Activated CD4-positive, alpha-beta T cell treated with anti-CD3 and anti-CD28 coated beads for 4 hours (primary cell): ENCODE measurements around the gene ASPSCR1.

ENCODE experiments used
- DNase-seq, 2 donors: peaks; one replicate each; pipeline ENCODE4 v3.0.0-alpha.2; 2020

The ASPSCR1 gene

GRCh38 chr17:82013772-82014321, 36.4 kb downstream of the ASPSCR1 start:
- no peak for DNase-seq

GRCh38 chr17:82014432-82014831, 37.0 kb downstream of the ASPSCR1 start:
- DNase-seq, result no peak

DNA sequence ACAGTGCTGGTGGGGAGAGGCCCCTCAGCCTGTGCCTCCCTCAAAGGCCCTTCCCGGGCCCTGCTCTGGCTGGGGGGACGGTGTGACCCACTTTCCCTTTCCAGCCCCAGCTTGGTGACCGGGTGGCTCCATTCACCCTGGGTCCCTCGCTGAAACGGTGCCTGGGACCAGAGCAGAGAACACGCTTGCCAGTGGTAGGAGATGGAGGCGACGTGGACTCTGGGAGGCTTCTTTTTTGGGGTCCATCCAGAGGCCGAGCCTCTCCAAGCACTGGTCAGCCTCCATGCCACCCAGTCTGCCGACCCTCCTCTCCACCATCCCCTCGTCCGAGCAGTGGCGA, 37.5 kb downstream of the ASPSCR1 start:
- DNase-seq, result no peak

DNA sequence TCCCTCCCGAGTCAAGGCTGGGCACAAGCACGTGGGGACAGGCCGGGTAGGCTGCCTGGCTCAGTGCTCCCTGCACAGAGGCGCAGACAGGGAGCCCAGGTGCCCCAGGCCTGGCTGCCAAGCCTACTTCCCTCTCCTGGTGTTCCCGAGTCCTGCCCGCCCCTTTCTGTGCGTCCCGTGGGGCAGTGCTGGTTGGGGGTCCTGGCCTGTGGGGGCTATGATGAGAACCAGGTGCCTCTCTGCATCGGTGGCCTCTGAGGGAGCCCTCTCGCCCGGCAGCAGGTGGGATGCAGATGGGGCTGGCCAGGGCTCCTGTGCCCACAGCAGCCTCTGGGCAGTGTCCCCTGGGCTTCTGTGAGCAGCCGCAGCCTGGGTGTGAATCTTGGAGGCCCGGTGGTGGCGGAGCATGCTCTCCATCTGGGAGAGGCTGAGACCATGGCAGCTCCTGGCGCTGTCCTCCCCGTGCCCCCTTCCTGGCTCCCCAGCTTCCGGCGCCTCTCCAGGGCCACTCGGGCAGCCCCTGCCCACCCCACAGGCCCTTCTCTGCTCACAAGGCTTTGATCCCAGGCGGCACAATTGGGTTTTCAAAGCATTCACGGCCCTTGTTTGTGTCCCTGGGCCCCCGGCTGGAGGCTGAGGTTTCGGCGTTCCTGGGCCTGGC, 38.0 kb downstream of the ASPSCR1 start:
- no peak for DNase-seq

GRCh38 chr17:82016061-82016874, 38.8 kb downstream of the ASPSCR1 start:
- no peak for DNase-seq

DNA sequence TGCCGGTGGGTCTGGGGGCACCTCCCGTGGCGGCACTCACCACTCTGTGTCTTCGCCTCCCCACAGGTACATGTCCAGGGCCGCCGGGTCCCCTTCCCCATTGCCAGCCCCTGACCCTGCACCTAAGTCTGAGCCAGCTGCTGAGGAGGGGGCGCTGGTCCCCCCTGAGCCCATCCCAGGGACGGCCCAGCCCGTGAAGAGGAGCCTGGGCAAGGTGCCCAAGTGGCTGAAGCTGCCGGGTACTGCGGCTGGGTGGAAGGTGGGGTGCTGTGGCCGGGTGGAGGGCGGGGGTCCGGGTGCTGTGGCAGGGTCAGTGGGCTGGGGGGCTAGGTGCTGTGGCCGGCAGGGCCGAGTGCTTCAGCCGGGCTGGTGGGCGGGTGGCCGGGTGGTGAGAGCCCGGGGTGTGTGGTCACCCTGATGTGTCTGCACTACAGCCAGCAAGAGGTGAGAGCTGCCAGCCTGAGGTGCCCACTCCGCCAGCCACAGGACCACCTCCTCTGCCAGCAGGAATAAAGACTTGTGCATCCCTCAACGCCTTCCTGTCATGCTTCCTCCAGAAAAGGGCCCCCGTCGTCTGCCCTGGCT, 39.5 kb downstream of the ASPSCR1 start:
- DNase-seq, result no peak

DNA sequence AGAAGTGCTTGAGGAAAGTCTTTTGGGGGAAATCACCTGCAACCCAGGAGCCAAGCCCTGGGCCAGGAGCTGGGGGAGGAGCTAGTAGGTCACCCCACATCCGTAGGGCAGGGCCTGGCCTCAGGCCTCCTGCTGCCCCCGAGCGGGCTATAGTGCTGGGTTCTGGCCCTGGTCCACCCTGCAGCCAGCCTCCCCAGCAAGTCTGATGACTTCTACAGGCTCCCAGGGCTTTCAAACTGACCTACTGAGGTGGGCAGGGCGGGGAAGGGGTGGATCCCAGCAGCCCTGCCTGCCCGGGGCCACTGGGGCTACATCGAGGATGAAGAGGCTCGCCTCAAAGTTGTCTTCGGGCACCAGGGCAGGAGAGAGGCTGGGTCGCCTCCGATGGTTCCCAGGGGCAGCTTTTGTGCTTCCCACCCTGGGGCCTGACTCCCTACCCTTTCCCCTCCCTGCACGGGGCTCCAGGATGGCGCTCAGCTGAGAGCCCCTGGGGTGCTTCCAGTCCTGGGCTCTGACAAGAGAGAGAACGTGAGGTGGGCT, 40.3 kb downstream of the ASPSCR1 start:
- no peak for DNase-seq

DNA sequence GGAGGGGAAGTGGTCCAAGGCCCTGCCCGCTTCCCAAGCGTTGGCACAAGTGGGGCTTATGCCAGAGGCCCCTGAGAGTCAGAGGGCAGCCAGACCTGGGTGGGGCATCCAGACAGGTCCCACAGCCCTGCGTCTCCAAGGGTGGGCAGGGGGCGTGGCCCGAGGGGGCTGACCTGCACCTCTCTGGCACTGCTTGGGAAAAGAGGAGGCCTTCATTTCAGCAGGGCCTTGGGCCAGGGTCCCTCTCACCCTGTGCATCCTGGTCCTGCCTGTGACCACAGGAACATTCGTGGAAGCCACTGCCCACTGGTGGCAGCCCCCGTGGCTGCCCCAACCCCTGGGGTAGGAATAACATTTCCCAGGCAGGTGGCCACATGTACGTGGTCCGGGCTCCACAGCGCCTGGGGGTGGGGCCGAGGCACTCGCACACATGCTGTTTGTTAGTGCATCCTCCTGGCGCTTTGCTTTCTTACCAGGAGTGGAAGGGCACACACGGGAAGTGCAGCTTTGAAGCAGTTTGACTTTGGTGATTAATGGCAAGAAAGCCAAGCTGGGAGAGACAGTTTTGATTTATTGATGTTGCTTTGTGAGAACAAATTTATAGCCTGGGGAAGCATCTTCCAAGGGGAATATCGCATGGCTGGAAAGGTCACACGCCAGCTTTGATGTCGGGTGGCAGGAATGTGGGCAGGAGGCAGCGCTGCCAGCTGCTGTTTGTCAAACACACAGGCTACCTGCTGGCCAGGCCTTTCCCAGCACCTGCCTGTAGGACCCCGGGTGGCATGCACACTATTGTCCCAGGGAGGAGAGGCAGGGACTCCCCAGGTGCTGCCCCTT, 40.9 kb downstream of the ASPSCR1 start:
- DNase-seq, result no peak

GRCh38 chr17:82018989-82019689, 41.7 kb downstream of the ASPSCR1 start:
- DNase-seq, result no peak

- peak; percentile 57 to 59 for DNase-seq
Measured at GRCh38 chr17:82019690-82020571, 42.5 kb downstream of the ASPSCR1 start.

DNA sequence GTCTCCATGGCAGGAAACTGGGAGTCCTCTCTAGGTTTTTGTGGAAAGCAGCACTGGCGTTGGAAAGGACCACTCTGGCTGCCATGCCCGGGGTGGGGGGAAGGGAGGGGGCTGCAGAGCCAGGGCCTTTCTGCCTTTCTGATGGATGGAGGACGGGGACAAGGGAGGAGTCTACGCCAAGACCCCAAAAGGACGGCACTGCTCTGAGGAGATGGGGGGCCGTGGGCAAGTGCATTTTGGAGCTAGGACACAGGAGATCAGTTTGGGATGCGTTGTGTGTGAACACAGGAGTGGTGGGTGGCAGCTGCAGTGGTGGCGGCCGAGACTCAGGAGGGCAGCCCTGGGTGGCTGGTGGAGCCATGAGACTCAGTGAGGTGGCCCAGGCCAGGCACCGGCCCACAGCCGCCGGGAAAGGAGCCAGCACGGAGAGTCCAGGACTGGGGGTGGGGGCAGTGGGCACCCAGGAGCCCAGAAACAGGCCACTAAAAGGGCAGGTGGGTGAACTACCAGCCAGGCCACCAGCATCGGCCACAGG, 43.2 kb downstream of the ASPSCR1 start:
- DNase-seq, result no peak

GRCh38 chr17:82021107-82021899, 43.9 kb downstream of the ASPSCR1 start:
- peak; percentile 58 to 66 for DNase-seq

DNA sequence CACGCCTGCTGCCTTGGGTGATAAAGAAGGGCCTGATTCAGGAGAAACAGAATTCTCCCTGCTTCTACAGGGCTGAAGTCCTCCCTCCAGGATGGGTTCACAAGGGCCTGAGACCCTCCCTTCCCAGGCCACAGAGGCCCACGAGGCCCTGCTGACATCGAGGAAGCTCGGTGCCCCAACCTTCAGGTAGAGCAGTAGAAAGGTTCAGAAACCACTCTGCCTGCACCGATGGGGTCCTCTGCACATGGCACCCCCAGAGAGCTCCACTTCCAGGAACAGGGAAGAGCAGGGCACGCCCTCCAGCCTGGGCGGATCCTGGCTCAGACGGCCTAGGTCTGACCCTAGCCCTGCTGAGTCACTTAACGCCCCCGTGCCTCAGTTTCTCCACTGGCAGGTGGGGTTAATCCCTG, 44.5 kb downstream of the ASPSCR1 start:
- no peak for DNase-seq

DNA sequence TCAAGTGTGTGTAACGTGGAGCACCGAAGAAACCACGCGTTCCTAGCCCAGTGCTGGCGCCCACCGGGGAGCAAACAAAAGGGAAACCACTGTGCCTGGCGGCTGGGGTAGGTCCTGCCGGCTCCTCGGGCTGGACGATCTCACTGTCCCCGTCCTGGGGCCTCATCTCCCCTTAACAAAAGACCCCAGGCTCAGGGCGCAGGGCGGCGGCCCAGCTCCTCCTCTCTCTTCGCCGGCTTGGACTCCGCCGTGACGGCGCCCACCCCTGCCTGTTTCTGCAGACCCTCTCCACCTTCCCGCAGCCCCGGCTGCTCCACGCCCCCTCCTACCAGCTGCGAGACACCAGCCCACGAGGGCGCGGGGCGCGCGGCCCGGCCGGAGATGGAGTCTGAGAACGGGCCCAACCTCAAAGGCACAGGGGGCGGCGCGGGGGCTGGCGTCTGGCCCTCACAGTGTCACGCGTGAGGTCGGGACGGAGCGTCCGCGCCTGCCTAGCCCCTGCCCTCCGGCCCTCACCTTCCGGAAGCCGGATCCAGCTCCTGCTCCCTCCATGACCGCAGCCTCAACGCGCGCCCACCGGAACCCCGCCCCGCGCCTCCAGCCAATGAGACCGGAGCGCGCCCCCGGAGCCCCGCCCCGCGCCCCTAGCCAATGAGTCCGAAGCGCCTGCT, 45.0 kb downstream of the ASPSCR1 start, which contains the start of gene CENPX:
CENPX (minus strand) TSS at position 569 of the 671 bp plus-strand sequence; CDS start at position 552, 17 bp downstream.
- peak in 1 of 2 donors; percentile 32 for DNase-seq

- peak; percentile 100 for DNase-seq
Measured at GRCh38 chr17:82022981-82023446, 45.6 kb downstream of the ASPSCR1 start, which contains the start of gene LRRC45. LRRC45 (plus strand) TSS chr17:82023305; CDS start chr17:82023644, 339 bp downstream.

GRCh38 chr17:82023447-82024241, 46.2 kb downstream of the ASPSCR1 start:
- DNase-seq, result no peak

DNA sequence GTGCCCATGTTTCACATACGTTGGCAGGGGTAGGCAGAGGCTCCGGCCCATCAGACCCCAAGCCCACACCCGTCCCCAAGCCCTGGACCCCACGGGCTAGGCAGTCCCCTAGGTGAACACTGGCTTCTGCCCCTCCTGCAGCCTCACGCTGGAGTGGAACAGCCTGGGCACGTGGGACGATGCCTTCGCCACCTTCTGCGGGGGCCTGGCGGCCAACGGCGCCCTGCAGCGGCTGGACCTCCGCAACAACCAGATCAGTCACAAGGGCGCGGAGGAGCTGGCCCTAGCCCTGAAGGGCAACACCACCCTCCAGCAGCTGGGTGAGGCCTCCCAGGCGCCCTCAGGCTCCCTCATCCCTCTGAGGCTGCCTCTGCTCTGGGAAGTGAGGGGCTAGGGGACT, 47.4 kb downstream of the ASPSCR1 start:
- DNase-seq, result no peak
